H9 (cell line): ENCODE results near the gene ADAMTS17. TPM values are rescaled to one million over a fixed set of nuclear protein-coding genes. Genes with fewer than 3 reads are reported as not detected.

Experiments
- DNase-seq: peaks from one replicate; pipeline ENCODE4 v3.0.0-alpha.2; 2017
- H2AFZ ChIP-seq: one replicate; pipeline ENCODE4 v1.6.1; 2013; ENCODE audit warnings: mild to moderate bottlenecking, low read length, control low read depth, moderate library complexity
- H2AK5ac ChIP-seq: 2 replicates; pipeline ENCODE4 v1.6.1; 2013; ENCODE audit warnings: low read length, control low read depth, mixed read lengths; ENCODE audit not compliant: insufficient read length
- H2BK120ac ChIP-seq: one replicate; pipeline ENCODE4 v1.6.1; 2013; ENCODE audit warnings: low read depth, mild to moderate bottlenecking, low read length, control low read depth, inconsistent platforms; ENCODE audit not compliant: poor library complexity, severe bottlenecking
- H2BK12ac ChIP-seq: 2 replicates; pipeline ENCODE4 v1.6.1; 2013; ENCODE audit warnings: low read length, control low read depth, mixed read lengths, low read depth; ENCODE audit not compliant: insufficient read length
- H2BK15ac ChIP-seq: 2 replicates; pipeline ENCODE4 v1.6.1; 2013; ENCODE audit warnings: low read depth, low read length, control low read depth
- H2BK20ac ChIP-seq: one replicate; pipeline ENCODE4 v1.6.1; 2013; ENCODE audit warnings: low read depth, mild to moderate bottlenecking, low read length, control low read depth, inconsistent platforms; ENCODE audit not compliant: poor library complexity, severe bottlenecking
- H2BK5ac ChIP-seq: 2 replicates; pipeline ENCODE4 v1.6.1; 2013; ENCODE audit warnings: low read length, control low read depth, mixed read lengths; ENCODE audit not compliant: insufficient read length
- H3K14ac ChIP-seq: 2 replicates; pipeline ENCODE4 v1.6.1; 2013; ENCODE audit warnings: low read length, control low read depth; ENCODE audit not compliant: insufficient read depth
- H3K18ac ChIP-seq: 2 replicates; pipeline ENCODE4 v1.6.1; 2013; ENCODE audit warnings: low read depth, mild to moderate bottlenecking, mixed read lengths, low read length, control low read depth; ENCODE audit not compliant: insufficient read length
- H3K23ac ChIP-seq: 2 replicates; pipeline ENCODE4 v1.6.1; 2013; ENCODE audit warnings: low read length, control low read depth, mixed read lengths, low read depth; ENCODE audit not compliant: insufficient read length
- H3K23me2 ChIP-seq: 2 replicates; pipeline ENCODE4 v1.6.1; 2013; ENCODE audit warnings: low read depth, mild to moderate bottlenecking, mixed read lengths, low read length, control low read depth; ENCODE audit not compliant: insufficient read length, poor library complexity, severe bottlenecking
- H3K27ac ChIP-seq: 2 replicates; pipeline ENCODE4 v1.5.1; 2013; ENCODE audit warnings: low read length, control low read depth, mixed read lengths, low read depth; ENCODE audit not compliant: insufficient read length
- H3K27me3 ChIP-seq: 2 replicates; pipeline ENCODE4 v1.6.1; 2013; ENCODE audit warnings: low read length, control low read depth, inconsistent platforms; ENCODE audit not compliant: insufficient read depth
- H3K4ac ChIP-seq: 2 replicates; pipeline ENCODE4 v1.6.1; 2013; ENCODE audit warnings: low read depth, mild to moderate bottlenecking, control low read depth, inconsistent platforms, low read length, moderate library complexity
- H3K4me1 ChIP-seq: 2 replicates; pipeline ENCODE4 v1.6.1; 2013; ENCODE audit warnings: low read length, control low read depth, inconsistent platforms; ENCODE audit not compliant: insufficient read depth
- H3K4me2 ChIP-seq: 2 replicates; pipeline ENCODE4 v1.6.1; 2013; ENCODE audit warnings: low read length, control low read depth, mixed read lengths; ENCODE audit not compliant: insufficient read length, insufficient read depth
- H3K56ac ChIP-seq: 2 replicates; pipeline ENCODE4 v1.6.1; 2013; ENCODE audit warnings: low read depth, mild to moderate bottlenecking, mixed read lengths, low read length, control low read depth; ENCODE audit not compliant: insufficient read length
- H3K79me1 ChIP-seq: 2 replicates; pipeline ENCODE4 v1.6.1; 2013; ENCODE audit warnings: low read depth, mild to moderate bottlenecking, moderate library complexity, low read length, control low read depth, inconsistent platforms; ENCODE audit not compliant: insufficient read depth, poor library complexity, severe bottlenecking
- H3K79me2 ChIP-seq: 2 replicates; pipeline ENCODE4 v1.6.1; 2013; ENCODE audit warnings: low read length, control low read depth, inconsistent platforms; ENCODE audit not compliant: insufficient read depth
- H3K9ac ChIP-seq: 2 replicates; pipeline ENCODE4 v1.6.1; 2013; ENCODE audit warnings: low read length, control low read depth, mixed read lengths; ENCODE audit not compliant: insufficient read length; ENCODE audit errors: extremely low read depth
- H3K9me3 ChIP-seq: one replicate; pipeline ENCODE4 v1.6.1; 2013; ENCODE audit warnings: low read depth, low read length, inconsistent platforms; ENCODE audit not compliant: control insufficient read depth
- H3T11ph ChIP-seq: one replicate; pipeline ENCODE4 v1.6.1; 2013; ENCODE audit warnings: mild to moderate bottlenecking, low read length, control low read depth, inconsistent platforms
- H4K20me1 ChIP-seq: one replicate; pipeline ENCODE4 v1.6.1; 2013; ENCODE audit not compliant: control insufficient read depth, insufficient read length, insufficient read depth
- H4K5ac ChIP-seq: 2 replicates; pipeline ENCODE4 v1.6.1; 2013; ENCODE audit warnings: low read depth, mild to moderate bottlenecking, mixed read lengths, low read length, control low read depth; ENCODE audit not compliant: insufficient read length
- H4K8ac ChIP-seq: replicated peaks from 2 replicates; pipeline ENCODE4 v1.6.1; 2013; ENCODE audit warnings: low read length, control low read depth, mixed read lengths, low read depth; ENCODE audit not compliant: insufficient read length
- H4K91ac ChIP-seq: 2 replicates; pipeline ENCODE4 v1.6.1; 2013; ENCODE audit warnings: low read depth, mild to moderate bottlenecking, moderate library complexity, mixed read lengths, low read length, control low read depth; ENCODE audit not compliant: insufficient read length
- H3K27ac Mint-ChIP-seq, 3 experiments: 2 replicates in 2 of 3; 3 replicates in 1 of 3; pipeline ENCODE4 v1.8.0; 2020 to 2021; ENCODE audit warnings: mixed read lengths in 3 of 3, mild to moderate bottlenecking in 1 of 3, moderate library complexity in 1 of 3
- H3K27me3 Mint-ChIP-seq: 2 replicates; pipeline ENCODE4 v1.8.0; 2021; ENCODE audit warnings: low read depth, mild to moderate bottlenecking, moderate library complexity, mixed read lengths
- H3K36me3 Mint-ChIP-seq, 3 experiments: 2 replicates in 2 of 3; 3 replicates in 1 of 3; pipeline ENCODE4 v1.8.0; 2020 to 2021; ENCODE audit warnings: low read depth in 3 of 3, mixed read lengths in 3 of 3; ENCODE audit not compliant: insufficient read depth in 1 of 3
- H3K4me1 Mint-ChIP-seq, 2 experiments: 2 replicates each; pipeline ENCODE4 v1.8.0; 2020; ENCODE audit warnings: mixed read lengths in 2 of 2
- H3K4me3 Mint-ChIP-seq, 2 experiments: 2 replicates in 1 of 2; 3 replicates in 1 of 2; pipeline ENCODE4 v1.8.0; 2020 to 2021; ENCODE audit warnings: mild to moderate bottlenecking in 2 of 2, mixed read lengths in 2 of 2, moderate library complexity in 1 of 2
- H3K9me3 Mint-ChIP-seq, 2 experiments: 2 replicates in 1 of 2; 3 replicates in 1 of 2; pipeline ENCODE4 v1.8.0; 2020; ENCODE audit warnings: mild to moderate bottlenecking in 2 of 2, mixed read lengths in 2 of 2, moderate library complexity in 1 of 2
- WGBS: extraction: QIAGEN DNeasy Blood & Tissue Kit; methylation state at CpG from one replicate; pipeline ENCODE4 v1.1.7; 2013; ENCODE audit warnings: missing lambda C conversion rate, low lambda C conversion rate, mixed read lengths; ENCODE audit not compliant: insufficient read length; ENCODE audit errors: extremely low coverage; 5-methylcytosine and 5-hydroxymethylcytosine counted together
- total RNA-seq: library from RNA; stranded (reverse); gene quantifications from 2 replicates; pipeline ENCODE4 v1.2.1, GENCODE V29; 2021
- TF ChIP-seq, protein P1 (sequence below): fragments of 200-600 bp; sonication (generic); conservative IDR thresholded peaks from 3 replicates; pipeline ENCODE4 v1.8.0; 2021; ENCODE audit warnings: antibody characterized with exemption, mild to moderate bottlenecking

ADAMTS17 gene
- total RNA-seq, 1 experiment from 2014 or later, result 2.9 TPM

DNA sequence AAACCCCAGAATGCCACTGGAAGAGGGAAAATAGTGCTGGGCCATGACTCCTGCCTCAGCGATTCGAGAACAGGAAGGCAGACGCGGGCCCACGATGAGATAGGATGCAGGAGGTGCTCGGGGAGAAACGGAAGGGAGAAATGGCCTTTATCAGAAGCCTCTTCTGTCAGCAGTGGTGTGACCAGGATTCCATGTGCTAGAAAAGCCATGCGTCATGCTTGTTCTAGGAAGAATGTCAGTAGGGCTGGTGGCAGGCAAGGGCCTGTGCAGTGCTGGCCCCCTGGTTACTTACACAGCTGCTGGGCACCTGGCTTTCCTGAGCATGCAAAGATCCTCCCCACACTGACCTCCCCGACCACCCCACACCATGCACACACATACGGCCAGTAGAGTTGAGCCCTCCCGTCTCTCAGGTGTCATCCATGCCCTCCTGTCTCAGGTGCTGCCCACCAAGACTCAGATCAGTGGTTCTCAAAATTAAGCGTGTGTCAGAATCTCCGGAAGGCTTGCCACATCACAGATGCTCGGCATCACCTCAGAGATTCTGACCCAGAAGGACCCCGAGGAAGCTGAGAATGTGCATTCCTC, 106.7 kb downstream of the ADAMTS17 start:
- Mint-ChIP-seq H3K4me1 (no peaks in the 10 kb centered on the region), H3K4me3 (no peak overlapping the region), H3K27ac (no peak overlapping the region), H3K9me3 (no peaks in the 10 kb centered on the region), H3K36me3 (peaks cover 0 to 2% (median 0%) of the 10 kb centered on the region in 3 experiments; a peak in 2 of 7 replicates), H3K27me3 (no peaks in the 10 kb centered on the region)
- H3K79me1 ChIP-seq, result no peaks in the 10 kb centered on the region
- no peak overlapping the region for H4K91ac ChIP-seq
- H3K9me3 ChIP-seq, result no peaks in the 10 kb centered on the region
- no peak for DNase-seq
- no peak overlapping the region for H2AK5ac ChIP-seq
- H4K5ac ChIP-seq, result no peak overlapping the region
- H3K27ac ChIP-seq, result no peak overlapping the region
- no peaks in the 10 kb centered on the region for H3K79me2 ChIP-seq
- H3K27me3 ChIP-seq, result no peaks in the 10 kb centered on the region
- TF ChIP-seq, protein P1, sequence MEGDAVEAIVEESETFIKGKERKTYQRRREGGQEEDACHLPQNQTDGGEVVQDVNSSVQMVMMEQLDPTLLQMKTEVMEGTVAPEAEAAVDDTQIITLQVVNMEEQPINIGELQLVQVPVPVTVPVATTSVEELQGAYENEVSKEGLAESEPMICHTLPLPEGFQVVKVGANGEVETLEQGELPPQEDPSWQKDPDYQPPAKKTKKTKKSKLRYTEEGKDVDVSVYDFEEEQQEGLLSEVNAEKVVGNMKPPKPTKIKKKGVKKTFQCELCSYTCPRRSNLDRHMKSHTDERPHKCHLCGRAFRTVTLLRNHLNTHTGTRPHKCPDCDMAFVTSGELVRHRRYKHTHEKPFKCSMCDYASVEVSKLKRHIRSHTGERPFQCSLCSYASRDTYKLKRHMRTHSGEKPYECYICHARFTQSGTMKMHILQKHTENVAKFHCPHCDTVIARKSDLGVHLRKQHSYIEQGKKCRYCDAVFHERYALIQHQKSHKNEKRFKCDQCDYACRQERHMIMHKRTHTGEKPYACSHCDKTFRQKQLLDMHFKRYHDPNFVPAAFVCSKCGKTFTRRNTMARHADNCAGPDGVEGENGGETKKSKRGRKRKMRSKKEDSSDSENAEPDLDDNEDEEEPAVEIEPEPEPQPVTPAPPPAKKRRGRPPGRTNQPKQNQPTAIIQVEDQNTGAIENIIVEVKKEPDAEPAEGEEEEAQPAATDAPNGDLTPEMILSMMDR, result no peak
- H3K9ac ChIP-seq, result no peak overlapping the region
- no peaks in the 10 kb centered on the region for H3K23me2 ChIP-seq
- no peaks in the 10 kb centered on the region for H4K20me1 ChIP-seq
- H3T11ph ChIP-seq, result no peak overlapping the region
- no CpG with 5 or more reads among the region's 15 CpGs for WGBS
- no peak overlapping the region for H2BK5ac ChIP-seq
- no peaks in the 10 kb centered on the region for H3K4me1 ChIP-seq
- H2BK120ac ChIP-seq, result no peak overlapping the region
- H3K23ac ChIP-seq, result no peak overlapping the region
- no peak overlapping the region for H3K14ac ChIP-seq
- H2AFZ ChIP-seq, result no peak overlapping the region
- H2BK20ac ChIP-seq, result no peak overlapping the region
- H2BK12ac ChIP-seq, result no peak overlapping the region
- no peak overlapping the region for H3K4me2 ChIP-seq
- H3K18ac ChIP-seq, result no peak overlapping the region
- no peak overlapping the region for H4K8ac ChIP-seq
- H3K4ac ChIP-seq, result no peak overlapping the region
- no peak overlapping the region for H2BK15ac ChIP-seq
- no peak overlapping the region for H3K56ac ChIP-seq
